NCI-H524 treated with DMSO at 0.1 percent for 48 hours (cell line): Measurements from ENCODE around the gene MADD.

Experiments used
- DNase-seq: peaks from one replicate; lab custom pipeline; 2025; lab: John Stamatoyannopoulos, UW

Gene MADD

DNA sequence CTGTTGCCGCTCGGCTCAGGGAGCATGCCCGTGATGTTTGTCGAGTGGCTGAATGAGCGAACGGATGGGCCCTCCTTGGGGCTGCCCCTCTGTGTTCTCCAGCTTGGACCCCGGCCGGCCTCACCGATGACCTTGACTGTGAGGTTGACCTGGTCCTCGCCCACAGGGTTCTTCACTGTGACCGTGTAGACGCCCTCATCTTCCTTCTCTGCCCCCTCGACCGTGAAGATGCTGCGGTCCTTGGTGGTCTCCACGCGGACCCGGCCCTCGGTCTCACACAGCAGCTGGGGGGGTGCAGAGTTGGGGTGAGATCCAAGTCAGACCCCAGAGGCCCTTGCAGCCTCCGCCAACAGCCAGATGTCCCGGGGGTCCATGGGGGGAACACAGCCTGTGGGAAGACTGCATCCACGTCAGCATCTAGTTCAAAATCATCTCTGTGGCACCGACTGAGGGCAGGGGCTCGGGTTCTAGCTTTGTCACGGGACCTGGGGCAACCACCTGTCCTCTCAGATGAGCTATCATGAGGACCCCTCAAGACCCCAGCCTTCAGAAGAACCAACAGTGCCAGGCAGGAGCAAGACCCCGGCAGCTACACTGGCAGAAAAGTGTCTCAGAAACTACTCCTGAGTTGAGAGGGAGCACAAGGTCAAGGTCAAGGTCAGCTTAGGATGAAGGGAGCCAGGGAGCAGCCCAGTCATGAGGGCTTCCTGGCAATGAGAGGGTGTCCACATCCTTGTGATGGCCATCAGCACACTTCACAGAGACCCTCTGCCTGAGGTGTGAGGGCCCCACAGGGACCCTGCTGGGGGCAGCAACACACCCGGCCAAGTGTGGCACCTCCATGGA lies 68.7 kb downstream of the MADD start:
- DNase-seq: no peak

DNA sequence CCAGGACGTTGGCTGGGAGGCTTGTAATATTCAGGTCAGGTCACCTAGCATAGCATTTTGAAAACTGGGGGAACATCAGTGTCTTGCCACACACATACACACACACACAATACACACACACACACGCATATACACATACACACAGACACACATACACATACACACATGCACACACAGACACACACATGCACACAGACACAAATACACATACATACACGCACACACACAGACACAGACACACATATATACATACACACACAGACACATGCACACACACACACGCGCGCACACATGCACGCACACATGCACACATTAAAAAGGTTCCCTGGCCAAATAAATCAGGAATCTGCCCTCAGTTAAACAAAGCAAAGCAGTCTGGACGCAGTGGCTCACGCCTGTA lies 70.1 kb downstream of the MADD start:
- DNase-seq: no peak

DNA sequence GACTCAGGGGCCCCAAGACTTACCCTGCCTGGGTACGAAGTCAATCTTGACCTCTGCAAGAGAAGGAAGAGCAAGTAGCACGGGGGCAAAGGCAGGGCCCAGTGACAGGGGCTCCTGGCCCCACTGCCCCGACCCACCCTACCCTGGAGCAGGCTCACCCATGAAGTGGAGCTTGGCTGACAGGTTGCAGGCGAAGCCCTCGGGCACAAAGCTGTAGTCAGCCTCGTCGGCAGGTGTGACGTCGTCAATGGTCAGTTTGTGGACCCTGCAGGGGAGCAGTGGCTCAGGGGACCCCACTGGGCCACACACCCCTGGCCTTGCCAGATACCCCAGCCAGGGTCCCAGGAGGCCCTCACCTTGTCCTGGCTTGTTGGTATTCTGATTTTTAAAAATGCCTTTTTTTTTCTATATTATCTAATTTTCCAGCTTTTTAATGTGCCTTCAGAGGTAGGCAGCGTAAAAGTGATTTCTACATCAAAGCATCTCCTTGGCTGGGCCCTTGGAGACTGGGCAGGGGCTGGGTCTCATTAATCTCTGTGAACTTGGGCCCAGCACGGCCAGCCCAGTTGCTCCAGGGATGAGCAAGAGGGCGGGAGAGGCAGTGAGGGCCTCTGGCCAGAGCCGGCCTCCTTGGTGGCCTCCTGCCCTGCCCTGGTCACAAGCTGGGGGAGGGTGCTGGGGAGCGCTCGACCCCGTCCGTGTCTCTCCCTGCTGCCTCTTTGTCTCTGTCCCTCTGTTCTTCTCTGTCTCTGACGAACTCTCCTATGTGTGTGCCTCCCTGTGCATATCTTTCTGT lies 71.2 kb downstream of the MADD start:
- no peak for DNase-seq

DNA sequence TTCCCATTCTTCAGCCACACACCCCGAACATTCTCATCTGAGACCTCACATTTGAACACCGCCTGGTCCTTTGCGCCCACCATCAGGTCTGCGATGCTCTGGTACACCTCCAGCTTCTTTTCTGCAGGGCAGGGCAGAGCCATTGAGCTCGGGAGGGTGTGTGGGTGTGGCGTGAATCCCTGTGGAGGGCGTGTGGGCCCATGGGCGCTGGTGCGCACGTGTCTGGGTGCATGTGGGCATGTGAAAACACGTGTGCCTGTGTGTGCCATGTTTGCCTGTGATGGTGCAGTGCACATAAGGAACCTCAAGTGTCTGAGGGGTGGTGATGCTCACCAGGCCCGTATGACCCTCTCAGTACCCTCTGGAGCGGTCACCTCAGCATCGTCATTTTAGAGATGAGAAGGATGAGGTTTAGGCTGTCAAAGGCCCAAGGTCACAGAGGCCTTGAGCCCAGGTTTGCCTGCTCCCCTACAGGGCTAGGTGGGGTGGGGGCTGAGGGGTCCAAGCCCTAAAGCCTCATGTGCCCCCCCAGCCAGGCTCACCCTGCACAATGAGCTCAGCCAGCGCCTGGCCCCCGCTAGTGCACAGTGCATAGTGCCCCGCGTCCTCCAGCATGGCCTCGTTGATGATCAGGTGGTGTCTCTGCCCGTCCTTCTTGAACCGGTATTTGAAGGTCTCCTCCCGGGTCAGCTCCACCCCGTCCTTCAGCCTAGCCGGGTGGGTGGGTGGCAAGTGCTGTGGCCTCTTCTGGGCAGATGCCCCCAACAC lies 72.3 kb downstream of the MADD start:
- DNase-seq: no peak

DNA sequence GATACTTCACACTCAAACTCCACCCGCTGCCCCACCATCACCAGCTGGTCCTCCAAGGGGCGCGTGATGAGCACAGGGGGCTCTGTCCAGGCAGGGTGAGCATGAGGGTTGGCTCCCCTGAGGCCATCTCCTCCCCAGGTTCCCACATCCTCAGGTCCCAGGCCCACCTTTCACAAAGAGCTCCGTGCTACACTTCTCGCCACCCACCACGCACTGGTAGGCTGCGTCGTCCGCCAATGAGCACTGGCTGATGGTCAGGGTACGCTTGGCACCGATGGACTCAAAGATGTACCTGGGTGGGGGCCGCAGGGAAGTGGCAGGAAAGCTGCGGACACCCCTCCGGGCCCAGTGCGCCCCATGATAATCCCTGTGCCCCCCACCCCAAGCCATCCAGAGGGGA lies 72.9 kb downstream of the MADD start:
- no peak for DNase-seq

DNA sequence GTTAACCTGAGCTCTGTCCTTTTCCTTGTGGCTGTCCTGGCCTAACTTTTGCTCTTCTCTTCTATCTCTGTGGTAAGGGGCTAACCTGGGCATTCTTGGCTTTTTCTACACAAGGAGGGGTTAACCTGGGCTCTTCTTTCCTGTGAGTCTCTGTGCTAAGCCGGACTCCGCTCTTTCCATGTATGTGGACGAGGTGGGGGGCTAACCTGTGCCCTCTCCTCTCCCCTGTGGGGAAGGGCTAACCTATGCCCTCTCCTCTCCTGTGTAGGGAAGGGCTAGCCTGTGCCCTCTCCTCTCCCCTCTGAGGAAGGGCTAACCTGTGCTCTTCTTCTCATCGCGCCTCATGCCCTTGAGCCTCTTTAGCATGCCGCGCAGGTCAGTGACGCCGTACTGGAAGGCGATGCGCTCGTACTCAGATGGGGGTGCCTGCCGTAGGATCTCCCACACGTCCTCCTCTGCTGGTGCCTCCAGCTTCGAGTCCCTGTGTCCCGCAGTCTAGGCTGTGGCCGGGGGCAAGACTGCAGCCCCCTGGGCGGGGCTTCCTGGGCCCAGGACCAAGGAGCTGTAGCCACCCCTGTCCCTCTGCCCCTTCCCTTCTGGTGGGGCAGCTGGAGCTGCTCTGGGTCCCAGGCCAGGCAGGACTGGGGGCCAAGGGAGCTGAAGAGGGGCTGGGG lies 76.1 kb downstream of the MADD start:
- DNase-seq: no peak

DNA sequence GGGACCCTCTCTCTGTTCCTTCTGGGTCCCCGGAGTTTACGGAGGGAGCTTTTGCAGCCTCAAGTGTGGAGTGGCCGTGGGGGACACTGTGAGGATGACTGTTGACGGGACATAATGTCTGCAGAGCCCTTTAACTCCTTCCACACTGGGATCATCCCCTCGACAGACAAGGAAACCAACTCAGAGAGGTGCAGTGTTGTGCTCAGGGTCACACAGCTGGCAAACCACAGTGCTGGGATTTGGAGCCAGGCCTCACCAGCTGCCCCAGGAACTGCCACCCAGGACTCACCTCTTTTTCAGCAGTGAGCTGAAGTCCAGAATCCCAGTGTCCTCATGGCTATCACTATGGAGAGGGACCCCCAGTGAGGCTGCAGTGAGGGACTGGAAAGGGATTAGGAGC lies 77.2 kb downstream of the MADD start:
- DNase-seq: no peak

DNA sequence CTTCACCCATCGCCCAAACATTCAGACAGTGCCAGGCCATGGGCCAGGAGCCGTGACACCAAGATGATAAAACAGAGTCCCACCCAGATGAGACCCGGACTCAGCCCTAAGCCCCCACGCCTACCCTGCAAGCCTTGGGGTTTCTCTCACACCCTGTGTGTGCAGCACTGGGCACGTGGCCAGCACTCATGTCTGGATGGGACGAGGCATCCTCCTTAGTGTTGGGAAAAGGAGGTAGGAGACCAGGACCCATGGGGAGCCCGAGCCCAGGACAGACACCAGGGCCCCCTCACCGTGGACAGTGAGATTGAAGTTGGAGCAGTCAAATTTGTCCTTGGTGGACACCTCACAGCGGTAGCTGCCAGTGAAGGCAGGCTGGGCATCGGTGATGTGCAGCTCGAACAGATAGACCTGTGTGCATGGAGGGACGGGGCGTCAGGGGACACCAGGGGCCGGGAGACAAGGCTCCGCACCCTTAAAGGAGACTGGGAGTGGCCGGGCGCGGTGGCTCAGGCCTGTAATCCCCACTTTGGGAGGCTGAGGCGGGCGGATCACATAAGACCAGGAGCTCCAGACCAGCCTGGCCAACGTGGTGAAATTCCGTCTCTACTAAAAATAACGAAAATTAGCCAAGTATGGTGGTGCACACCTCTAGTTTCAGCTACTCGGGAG lies 78.3 kb downstream of the MADD start:
- no peak for DNase-seq

DNA sequence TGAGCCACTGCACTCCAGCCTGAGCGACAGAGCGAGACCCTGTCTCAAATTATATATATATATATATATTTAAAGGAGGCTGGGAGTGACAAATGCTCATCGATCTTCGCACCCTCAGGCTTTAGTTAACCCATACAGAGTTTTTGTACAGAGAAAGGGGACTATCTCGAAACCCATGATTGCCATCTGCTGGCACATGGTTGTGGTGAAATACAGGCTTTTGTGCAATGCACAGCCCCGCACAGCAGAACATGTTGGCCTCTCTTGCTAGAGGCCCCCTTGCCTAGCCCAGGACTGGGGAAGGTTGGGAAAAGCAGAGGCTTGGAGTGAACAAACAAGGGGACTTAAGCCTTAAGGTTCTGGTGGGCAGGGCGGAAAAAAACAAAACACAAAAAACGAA lies 78.9 kb downstream of the MADD start:
- DNase-seq: no peak

DNA sequence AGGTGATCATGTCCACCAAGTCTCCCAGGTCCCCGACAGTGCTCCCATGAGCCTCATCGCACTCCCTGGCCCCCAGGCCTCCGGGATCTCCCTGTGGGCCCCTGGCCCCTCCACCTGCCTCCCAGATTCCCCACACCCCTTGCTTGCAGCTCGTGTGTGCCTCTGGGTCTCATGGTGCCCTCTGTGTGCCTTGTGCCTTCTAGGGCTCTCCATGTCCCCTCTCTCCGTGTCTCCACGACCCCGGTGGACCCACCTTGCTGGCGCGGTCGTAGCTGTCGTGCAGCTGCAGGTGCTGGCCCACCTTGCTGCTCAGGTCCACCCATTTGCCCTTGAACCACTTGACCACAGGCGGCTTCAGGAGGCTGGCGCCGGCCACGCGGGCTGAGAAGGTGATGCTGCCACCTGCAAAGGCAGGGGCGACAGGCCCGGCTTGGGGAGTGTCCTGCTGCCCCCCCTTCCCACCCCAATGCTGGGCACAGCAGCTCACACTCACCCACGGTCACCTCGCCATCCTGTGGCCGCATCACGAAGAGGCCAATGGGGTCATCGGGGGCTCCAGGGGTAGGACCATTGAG lies 79.7 kb downstream of the MADD start:
- DNase-seq: no peak

DNA sequence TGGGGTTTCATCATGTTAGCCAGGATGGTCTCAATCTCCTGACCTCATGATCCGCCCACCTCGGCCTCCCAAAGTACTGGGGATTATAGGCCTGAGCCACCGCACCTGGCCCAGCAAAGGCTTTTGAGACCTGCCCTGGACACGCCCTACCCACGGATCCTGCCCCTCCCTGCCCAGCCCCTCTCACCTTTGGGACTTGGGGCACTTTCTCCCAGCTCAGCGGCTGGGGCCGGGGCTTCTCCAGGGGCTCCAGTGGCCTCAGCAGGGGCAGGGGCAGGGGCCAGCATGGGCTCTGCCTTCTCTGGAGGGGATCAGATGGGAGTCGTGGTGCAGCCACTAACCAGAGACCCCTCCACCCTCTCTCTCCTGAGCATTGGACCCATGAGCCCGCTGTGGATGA lies 80.4 kb downstream of the MADD start:
- no peak for DNase-seq

DNA sequence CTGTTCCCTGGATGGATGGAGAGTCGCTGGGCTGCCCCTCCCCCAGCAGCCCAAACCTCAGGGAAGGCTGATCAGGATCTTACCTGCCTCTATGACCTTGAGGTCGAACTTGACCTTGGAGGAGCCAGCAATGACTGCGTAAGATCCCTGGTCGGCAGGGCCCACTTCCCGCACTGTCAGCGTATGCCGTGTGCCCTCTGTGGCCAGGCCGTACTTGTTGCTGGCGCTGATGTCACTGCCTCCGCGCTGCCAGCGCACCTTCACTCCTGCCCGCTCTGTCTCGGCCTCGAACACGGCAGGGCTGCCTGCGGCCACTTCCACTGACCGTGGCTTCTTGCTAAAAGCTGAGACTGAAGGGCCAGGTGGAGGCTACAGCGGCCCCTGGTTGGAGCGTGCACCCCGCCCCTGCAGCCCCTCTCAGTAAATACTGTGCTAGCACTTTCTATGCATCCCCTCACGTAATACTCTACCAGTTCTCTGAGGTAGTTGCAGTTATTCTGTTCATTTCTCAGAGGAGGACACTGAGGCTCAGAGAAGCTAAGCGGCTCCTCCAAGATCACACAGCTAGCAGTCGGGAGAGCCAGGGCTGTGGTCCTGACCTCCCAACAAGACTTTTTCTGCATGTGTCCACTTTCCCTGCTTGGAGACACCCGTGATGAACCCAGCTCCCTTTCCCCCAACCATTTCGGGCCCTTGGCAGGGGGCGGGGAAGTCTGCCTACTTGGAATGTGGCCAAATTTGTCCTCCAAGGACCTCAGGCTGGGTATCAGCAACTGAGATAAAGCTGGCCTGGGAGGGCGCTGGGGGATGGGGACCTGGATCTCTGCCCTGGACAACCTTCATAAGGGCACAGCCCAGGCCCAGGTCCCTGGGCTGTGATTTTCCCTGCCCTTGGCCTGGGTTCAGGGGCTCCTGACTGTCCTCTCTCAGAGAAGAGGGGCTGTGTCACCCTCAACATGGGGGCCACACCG lies 81.5 kb downstream of the MADD start:
- no peak for DNase-seq

DNA sequence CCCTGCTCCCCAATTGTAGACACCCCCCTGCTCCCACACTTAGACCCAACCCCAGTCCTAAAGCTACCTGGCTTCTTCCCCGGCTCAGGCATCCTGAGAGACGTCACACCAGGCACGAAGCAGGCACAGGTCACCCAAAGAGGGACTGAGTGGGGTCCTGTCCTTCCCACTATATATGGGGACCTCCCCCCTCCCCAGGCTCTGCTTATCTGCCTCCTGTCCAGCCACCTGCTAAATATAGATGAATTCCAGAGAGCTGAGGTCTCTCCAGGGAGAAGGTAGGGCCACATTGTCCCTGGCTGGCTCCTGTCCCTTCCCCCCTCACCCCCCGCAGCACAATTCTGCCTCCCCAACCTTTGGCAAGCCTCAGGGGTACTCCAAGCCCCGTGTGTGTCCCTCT lies 82.6 kb downstream of the MADD start, which contains the start of gene MYBPC3:
Gene MYBPC3 (minus strand): TSS at position 147 of the 400 bp plus-strand sequence. CDS start 55 bp downstream, at position 92.
- DNase-seq: no peak

DNA sequence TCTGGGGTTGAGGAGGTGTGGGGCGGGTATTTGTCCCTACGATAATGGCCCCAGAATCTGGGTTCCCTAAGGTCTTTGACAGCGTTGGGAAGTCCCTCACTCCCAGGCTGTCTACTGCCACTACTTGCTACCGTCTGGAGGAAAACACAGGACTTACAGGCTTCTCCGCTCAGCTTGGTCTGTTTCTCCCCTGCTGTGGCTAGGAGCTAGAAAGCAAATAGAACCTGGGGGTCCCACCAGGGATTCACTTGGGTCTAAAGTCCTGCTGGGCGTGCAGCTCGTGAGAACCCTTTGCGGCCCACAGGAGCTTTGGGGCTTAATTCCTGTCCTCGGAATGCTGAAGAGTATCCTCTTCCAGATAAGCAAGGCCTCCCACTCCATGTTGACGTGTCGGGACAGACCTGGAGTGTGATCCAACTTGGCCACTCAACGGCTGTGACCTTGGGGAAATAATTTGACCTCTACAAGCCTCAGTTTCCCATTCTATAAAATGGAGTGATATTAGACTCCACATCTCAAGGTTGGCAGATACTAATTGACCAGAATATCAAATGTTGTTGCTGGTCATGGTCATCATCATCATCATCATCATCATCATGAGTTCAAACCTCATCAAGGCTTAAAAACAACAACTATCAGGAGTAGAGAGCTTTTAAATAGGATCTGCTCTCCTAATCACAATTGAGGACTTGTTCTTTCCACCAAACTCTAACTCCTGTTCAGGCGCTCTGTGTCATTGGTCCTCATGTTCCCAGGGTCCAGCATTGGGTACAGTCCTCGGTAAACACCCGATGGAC lies 84.2 kb downstream of the MADD start:
- DNase-seq: no peak

DNA sequence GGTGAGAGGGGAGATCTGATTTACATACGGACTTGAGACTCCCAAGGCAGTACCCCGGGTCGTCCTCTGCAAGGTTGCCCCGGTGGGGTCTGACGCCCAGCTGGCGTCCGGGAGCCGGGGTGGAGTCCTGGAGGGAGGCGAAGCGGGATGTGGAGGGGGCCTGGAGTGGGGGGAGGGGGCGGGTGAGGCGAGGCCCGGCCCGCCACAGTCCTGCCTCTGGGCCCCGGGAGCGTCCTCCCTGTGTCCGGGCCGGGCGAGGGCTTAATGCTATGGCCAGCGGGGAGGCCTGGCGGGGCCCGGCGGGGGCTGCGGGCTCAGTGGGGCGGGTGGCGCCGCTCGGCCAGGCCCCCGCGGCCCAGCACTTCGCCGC lies 85.0 kb downstream of the MADD start:
- no peak for DNase-seq

DNA sequence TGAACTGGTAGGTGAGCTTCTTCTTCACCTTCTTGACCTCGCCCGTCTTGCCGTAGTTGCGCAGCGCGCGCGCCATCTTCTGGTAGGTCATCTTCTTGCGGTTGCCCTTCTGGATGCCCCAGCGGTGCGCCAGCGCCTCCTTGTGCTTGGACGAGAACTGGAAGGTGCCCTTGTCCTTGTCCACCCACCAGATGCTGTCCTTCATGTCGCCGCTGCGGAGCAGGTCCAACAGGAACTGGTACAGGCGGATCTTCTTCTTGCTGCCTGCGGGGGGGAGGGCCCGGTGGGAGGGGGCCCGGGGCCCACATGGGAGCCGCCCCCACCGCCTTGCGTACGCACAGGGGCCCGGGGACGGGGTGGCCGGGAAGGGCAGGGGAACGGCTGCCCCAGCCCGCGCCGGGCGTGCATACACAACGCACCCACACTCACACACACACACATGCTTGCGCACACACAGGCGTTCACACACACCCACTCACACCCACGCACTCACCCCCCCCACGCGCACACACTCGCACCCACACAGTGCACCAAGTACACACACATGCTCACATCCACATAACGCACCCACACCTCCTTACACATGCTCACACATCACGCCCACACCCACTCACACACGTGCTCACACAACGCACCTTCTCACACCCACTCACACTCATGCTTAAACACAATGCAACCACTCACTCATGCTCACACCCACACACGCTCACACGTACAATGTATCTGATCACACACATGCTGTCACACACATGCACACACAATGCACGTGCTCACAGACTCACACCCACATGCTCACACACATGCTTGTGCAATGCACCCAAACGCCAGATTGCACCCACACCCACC lies 85.6 kb downstream of the MADD start:
- peak; percentile 74 for DNase-seq

DNA sequence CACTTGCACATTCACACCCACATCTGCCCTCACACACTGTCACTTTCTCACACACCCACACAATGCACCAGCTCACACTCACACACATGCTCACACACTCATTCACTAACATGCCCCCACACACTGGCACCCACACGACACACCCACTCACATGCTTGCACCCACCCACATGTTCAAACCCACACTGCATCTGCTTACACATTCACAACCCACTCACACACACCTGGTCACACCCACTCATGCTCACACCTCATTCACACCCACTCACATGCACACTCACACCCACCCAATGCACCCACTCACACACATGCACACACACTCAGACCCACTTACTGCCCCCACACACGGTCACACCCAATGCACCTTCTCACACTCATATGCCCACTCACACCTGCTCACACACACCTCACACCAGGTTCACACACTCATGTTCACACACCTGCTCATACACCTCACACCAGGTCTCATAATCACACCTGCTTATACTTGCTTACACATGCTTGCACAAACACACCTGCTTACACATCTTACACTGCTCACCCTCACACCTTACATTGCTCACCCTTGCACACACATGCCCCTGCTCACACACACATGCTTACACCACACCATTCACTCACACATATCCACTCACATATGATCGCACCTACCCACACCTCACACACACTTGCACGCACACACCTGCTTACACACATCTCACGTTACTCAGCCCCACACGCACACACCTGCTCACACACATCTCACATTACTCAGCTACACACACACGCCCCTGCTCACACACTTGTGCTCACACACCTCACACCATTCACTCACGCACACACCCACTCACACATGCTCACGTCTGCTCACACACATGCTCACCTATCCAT lies 86.4 kb downstream of the MADD start:
- no peak for DNase-seq
